ENCODE measurements around the gene MRPL53.

MRPL53 gene

GRCh38 chr2:74472086-74472944 is at the start of gene MRPL53:
Gene MRPL53, minus strand, starts transcription at chr2:74472680. Its CDS starts 20 bp downstream, at chr2:74472660.
- DNase-seq, result peak; percentile 97 to 98

- DNase-seq, result no peak
Observed at GRCh38 chr2:74516650-74517049, 44.2 kb upstream of the MRPL53 start.

- peak; percentile 79 for DNase-seq
Observed at GRCh38 chr2:74515981-74516633, 43.6 kb upstream of the MRPL53 start.

GRCh38 chr2:74515271-74515980 is 42.9 kb upstream of the MRPL53 start:
- peak in 1 of 2 donors; percentile 27 for DNase-seq

GRCh38 chr2:74514368-74515270 is 42.1 kb upstream of the MRPL53 start, which contains the start of gene TLX2:
Gene TLX2, plus strand, starts transcription at chr2:74514450. Its CDS starts 357 bp downstream, at chr2:74514807.
- peak in 1 of 2 donors; percentile 28 for DNase-seq

- peak; percentile 29 to 50 for DNase-seq
Observed at GRCh38 chr2:74513605-74514367, 41.3 kb upstream of the MRPL53 start.

- DNase-seq, result no peak
Observed at GRCh38 chr2:74512744-74513604, 40.5 kb upstream of the MRPL53 start.

- DNase-seq, result no peak
Observed at GRCh38 chr2:74511104-74511989, 38.9 kb upstream of the MRPL53 start.

GRCh38 chr2:74510272-74510671 is 37.8 kb upstream of the MRPL53 start:
- no peak for DNase-seq

- no peak for DNase-seq
Observed at GRCh38 chr2:74507926-74508520, 35.5 kb upstream of the MRPL53 start.

GRCh38 chr2:74507145-74507925 is 34.9 kb upstream of the MRPL53 start, which contains the start of gene PCGF1:
Gene PCGF1, minus strand, starts transcription at chr2:74507695. Its CDS starts 27 bp downstream, at chr2:74507668.
- peak; percentile 99 to 100 for DNase-seq

GRCh38 chr2:74505448-74506246 is 33.2 kb upstream of the MRPL53 start:
- DNase-seq, result no peak

GRCh38 chr2:74504591-74504990 is 32.1 kb upstream of the MRPL53 start:
- no peak for DNase-seq

GRCh38 chr2:74503506-74504475 is 31.3 kb upstream of the MRPL53 start:
- no peak for DNase-seq

GRCh38 chr2:74502720-74503505 is 30.4 kb upstream of the MRPL53 start:
- peak in 1 of 2 donors; percentile 67 for DNase-seq
